Naive thymus-derived CD4-positive, alpha-beta T cell (primary cell): ENCODE results near the gene LTC4S. TPM values are rescaled to one million over a fixed set of nuclear protein-coding genes. Genes with fewer than 3 reads are reported as not detected.

Experiments used
- ATAC-seq: fragments of 150-1000 bp; cut with Tn5 transposase; 2 replicates; pipeline ENCODE4 v1.10.0; 2021; ENCODE audit warnings: mild to moderate bottlenecking, moderate library complexity
- CTCF ChIA-PET: fragments of 350-600 bp; sonication (Branson Sonifier 250); formaldehyde crosslinking; loops from one replicate; lab custom pipeline; 2021; ENCODE audit warnings: antibody characterized with exemption; lab: Charles Lee
- POLR2A ChIA-PET: fragments of 350-600 bp; sonication (Branson Sonifier 250); formaldehyde crosslinking; loops from one replicate; lab custom pipeline; 2021; ENCODE audit warnings: antibody characterized with exemption, inconsistent platforms; lab: Charles Lee
- DNase-seq, 9 donors: peaks; one replicate each; pipeline versions ENCODE4 v3.0.0 to v3.0.0-alpha.2; 2020 to 2022; ENCODE audit warnings: mixed read lengths in 1 of 9
- H3K27ac ChIP-seq: one replicate; pipeline ENCODE4 v1.7.0; 2013; ENCODE audit warnings: mild to moderate bottlenecking, low read depth, low read length, moderate library complexity
- H3K27me3 ChIP-seq, 2 donors: one replicate each; pipeline ENCODE4 v1.7.0; 2013; ENCODE audit warnings: low read length in 2 of 2, mild to moderate bottlenecking in 2 of 2, moderate library complexity in 2 of 2; ENCODE audit not compliant: control insufficient read depth in 2 of 2, insufficient read depth in 2 of 2
- H3K36me3 ChIP-seq, 3 experiments: 1 replicate in 2 of 3; 2 replicates in 1 of 3; pipeline ENCODE4 v1.7.0; 2013; ENCODE audit warnings: low read length in 3 of 3, mild to moderate bottlenecking in 3 of 3, moderate library complexity in 1 of 3; ENCODE audit not compliant: insufficient read depth in 3 of 3, control insufficient read depth in 2 of 3
- H3K4me1 ChIP-seq, 2 donors: one replicate each; pipeline ENCODE4 v1.7.0; 2013; ENCODE audit warnings: low read length in 2 of 2, mild to moderate bottlenecking in 2 of 2, moderate library complexity in 1 of 2; ENCODE audit not compliant: control insufficient read depth in 2 of 2, insufficient read depth in 2 of 2
- H3K4me3 ChIP-seq: 2 replicates; pipeline ENCODE4 v1.7.0; 2013; ENCODE audit warnings: mild to moderate bottlenecking, low read length
- H3K9me3 ChIP-seq, 3 experiments: 1 replicate in 2 of 3; 2 replicates in 1 of 3; pipeline ENCODE4 v1.7.0; 2013; ENCODE audit warnings: low read length in 3 of 3; ENCODE audit not compliant: control insufficient read depth in 2 of 3
- H3K27ac Mint-ChIP-seq, 9 donors: one replicate each; pipeline ENCODE4 v1.8.0; 2020 to 2022; ENCODE audit warnings: mixed read lengths in 9 of 9, mild to moderate bottlenecking in 8 of 9, moderate library complexity in 5 of 9, inconsistent platforms in 2 of 9
- H3K27me3 Mint-ChIP-seq, 5 donors: one replicate each; pipeline ENCODE4 v1.8.0; 2021 to 2022; ENCODE audit warnings: mixed read lengths in 5 of 5, mild to moderate bottlenecking in 1 of 5
- H3K36me3 Mint-ChIP-seq, 5 donors: one replicate each; pipeline ENCODE4 v1.8.0; 2020 to 2022; ENCODE audit warnings: mixed read lengths in 5 of 5, mild to moderate bottlenecking in 3 of 5, inconsistent platforms in 1 of 5
- H3K4me1 Mint-ChIP-seq, 7 donors: one replicate each; pipeline ENCODE4 v1.8.0; 2020 to 2022; ENCODE audit warnings: mixed read lengths in 7 of 7, mild to moderate bottlenecking in 3 of 7, inconsistent platforms in 1 of 7
- H3K4me3 Mint-ChIP-seq, 10 donors: one replicate each; pipeline ENCODE4 v1.8.0; 2020 to 2022; ENCODE audit warnings: mild to moderate bottlenecking in 10 of 10, mixed read lengths in 10 of 10, moderate library complexity in 6 of 10, inconsistent platforms in 2 of 10
- H3K9me3 Mint-ChIP-seq, 11 donors: one replicate each; pipeline ENCODE4 v1.8.0; 2020 to 2022; ENCODE audit warnings: mixed read lengths in 11 of 11, mild to moderate bottlenecking in 4 of 11, inconsistent platforms in 1 of 11, moderate library complexity in 1 of 11
- intact Hi-C, 2 donors: fragments of 100-400 bp; cut with micrococcal nuclease; formaldehyde crosslinking; loops; one replicate each; pipeline ENCODE4 v1.15.1; 2023
- polyA plus RNA-seq, 2 donors: library from polyadenylated mRNA; unstranded; fragments of 300-500 nt; fragmentation: Illumina TruSeq; gene quantifications; one replicate each; pipeline ENCODE4 v1.2.3, GENCODE V29; 2021
- total RNA-seq, 6 experiments: library from RNA in 5 of 6; stranded (reverse) in 5 of 6; gene quantifications; 1 replicate in 5 of 6; 2 replicates in 1 of 6; pipeline ENCODE4 v1.2.3 and lab custom pipeline; 2021 to 2026

LTC4S gene
- total and polyA plus RNA-seq, 7 experiments from 2014 or later: 0.97 to 8.1 (median 4.9) TPM

DNA sequence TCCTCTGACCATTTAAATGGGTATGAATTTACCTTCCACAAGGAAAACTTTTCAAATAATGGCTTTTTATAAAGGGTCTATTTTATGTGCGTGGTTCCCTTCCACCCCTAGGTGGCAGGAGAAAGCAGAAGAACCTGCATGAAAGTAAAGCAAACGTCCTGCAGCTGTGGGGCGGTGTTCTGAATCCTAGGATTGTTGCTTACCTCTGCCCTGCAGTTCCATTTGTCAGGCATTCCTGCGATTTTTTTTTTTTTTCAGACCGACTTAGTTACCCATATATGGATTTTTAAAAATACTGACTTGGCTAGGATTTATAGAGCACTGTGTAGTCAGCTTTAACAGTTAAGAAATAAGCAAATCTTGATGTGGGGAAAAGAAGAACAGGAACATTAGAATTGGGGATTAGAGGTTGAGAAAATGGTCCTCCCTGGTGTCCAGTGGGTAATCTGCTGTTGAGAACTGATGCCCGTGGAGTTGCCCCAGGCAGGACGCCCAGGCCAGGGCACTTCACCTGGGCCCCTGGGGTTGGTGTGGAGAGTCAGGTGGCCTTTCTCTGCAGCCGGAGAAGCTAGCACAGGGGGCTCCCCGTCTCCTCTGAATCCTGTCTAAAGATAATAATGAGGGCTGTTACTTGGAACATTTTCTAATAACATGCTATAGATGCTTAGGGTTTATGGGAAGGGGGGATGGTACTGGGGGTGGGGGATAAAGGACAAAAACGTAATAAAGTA lies 30.4 kb upstream of the LTC4S start:
- peaks cover 7 to 13% of the 10 kb centered on the region in 2 donors for H3K4me1 ChIP-seq
- H3K9me3 ChIP-seq: no peaks in the 10 kb centered on the region
- peak in 8 of 9 donors; percentile 32 to 64 (median 51) for DNase-seq

DNA sequence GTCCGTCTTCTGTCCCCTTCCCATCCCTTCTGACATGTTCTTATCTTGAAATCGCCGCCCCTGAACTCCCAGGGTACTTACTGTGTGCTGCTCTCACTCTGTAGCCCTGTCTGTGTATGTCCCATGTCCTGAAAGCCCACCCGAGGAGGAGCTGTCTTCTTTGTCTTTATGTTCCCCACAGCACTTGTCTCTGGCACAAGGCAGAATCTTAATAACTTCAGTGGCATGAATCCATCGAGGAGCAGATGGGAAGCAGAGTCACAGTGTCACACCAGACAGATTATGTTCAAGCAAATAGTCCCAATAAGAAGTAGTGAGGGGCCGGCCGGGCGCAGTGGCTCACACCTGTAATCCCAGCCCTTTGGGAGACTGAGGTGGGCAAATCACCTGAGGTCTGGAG lies 29.7 kb upstream of the LTC4S start:
- ChIA-PET POLR2A (interaction anchor here (1.4 to 1.8 kb wide), 3 partner anchors 30 to 141 kb away, joined by 4 to 6 read pairs (median 4); partner anchors contain the start of genes HNRNPH1 and LTC4S), CTCF (interaction anchor here (0.6 to 2.8 kb wide), 3 partner anchors 10 to 32 kb away, joined by 3 to 36 read pairs (median 4); partner anchors contain the start of gene LTC4S)
- H3K4me1 Mint-ChIP-seq: peaks cover 46 to 68% (median 54%) of the 10 kb centered on the region in 7 donors
- Histone ChIP-seq H3K4me1 (peaks cover 7 to 13% of the 10 kb centered on the region in 2 donors), H3K36me3 (peaks cover 0 to 41% (median 13%) of the 10 kb centered on the region in 3 experiments), H3K9me3 (no peaks in the 10 kb centered on the region), H3K27ac (no peak overlapping the region), H3K27me3 (no peaks in the 10 kb centered on the region), H3K4me3 (no peak overlapping the region)
- no peaks in the 10 kb centered on the region for H3K27me3 Mint-ChIP-seq
- H3K36me3 Mint-ChIP-seq: peaks cover 0 to 12% (median under 1%) of the 10 kb centered on the region in 5 donors
- no peak overlapping the region for H3K27ac Mint-ChIP-seq
- intact Hi-C loops: no loop called here
- H3K9me3 Mint-ChIP-seq: no peaks in the 10 kb centered on the region
- no peak for ATAC-seq
- no peak overlapping the region for H3K4me3 Mint-ChIP-seq
- DNase-seq: no peak

More for the DNA sequence above, 30.4 kb upstream of the LTC4S start:
- H3K4me3 ChIP-seq: no peak overlapping the region
- H3K36me3 ChIP-seq: peaks cover 0 to 34% (median 13%) of the 10 kb centered on the region in 3 experiments
- no peaks in the 10 kb centered on the region for H3K27me3 ChIP-seq
- peaks cover 0 to 11% (median 0%) of the 10 kb centered on the region in 5 donors for H3K36me3 Mint-ChIP-seq
- ChIA-PET POLR2A (interaction anchor here (0.6 to 1.8 kb wide), 10 partner anchors 21 to 140 kb away, joined by 3 to 7 read pairs (median 4); partner anchors contain the start of genes HNRNPH1 and LTC4S), CTCF (interaction anchor here (0.6 to 2.8 kb wide), 12 partner anchors 9 to 327 kb away, joined by 3 to 36 read pairs (median 4); partner anchors contain the start of gene LTC4S)
- peak overlapping the region in 6 of 9 donors; percentile 10 to 90 (median 49) for H3K27ac Mint-ChIP-seq
- H3K27ac ChIP-seq: no peak overlapping the region
- H3K4me1 Mint-ChIP-seq: peaks cover 48 to 70% (median 57%) of the 10 kb centered on the region in 7 donors
- H3K27me3 Mint-ChIP-seq: no peaks in the 10 kb centered on the region
- H3K4me3 Mint-ChIP-seq: peak overlapping the region in 2 of 10 donors; percentile 12 to 29
- intact Hi-C loops: loop anchor here (1.0 to 2.0 kb wide), 8 partner anchors 31 to 145 kb away; partner anchors contain the start of genes MAML1 (in 2 of the 2), MRNIP (in 2 of the 2) and CANX (in 1 of the 2)
- no peaks in the 10 kb centered on the region for H3K9me3 Mint-ChIP-seq
- ATAC-seq: peak; percentile 75

DNA sequence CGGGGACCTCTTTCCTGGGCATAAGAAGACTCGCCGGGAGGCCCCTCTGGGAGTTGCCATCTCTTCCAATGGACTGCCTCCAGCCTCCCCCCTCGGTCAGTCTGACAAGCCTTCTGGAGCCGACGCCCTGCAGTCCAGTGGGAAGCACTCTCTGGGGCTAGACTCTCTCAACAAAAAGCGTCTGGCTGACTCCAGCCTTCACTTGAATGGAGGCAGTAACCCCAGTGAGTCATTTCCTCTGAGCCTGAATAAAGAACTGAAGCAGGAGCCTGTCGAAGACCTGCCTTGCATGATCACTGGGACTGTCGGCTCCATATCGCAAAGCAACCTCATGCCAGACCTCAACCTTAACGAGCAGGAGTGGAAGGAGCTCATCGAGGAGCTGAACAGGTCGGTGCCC lies 28.4 kb upstream of the LTC4S start:
- H3K36me3 ChIP-seq: peaks cover 0 to 52% (median 13%) of the 10 kb centered on the region in 3 experiments
- ATAC-seq (peak; percentile 39), DNase-seq (no peak)
- H3K4me3 ChIP-seq: no peak overlapping the region
- Mint-ChIP-seq H3K4me1 (peaks cover 34 to 54% (median 41%) of the 10 kb centered on the region in 7 donors), H3K27me3 (no peaks in the 10 kb centered on the region), H3K27ac (peak overlapping the region in 1 of 9 donors; percentile 42), H3K36me3 (peaks cover 0 to 19% (median 4%) of the 10 kb centered on the region in 5 donors), H3K9me3 (no peaks in the 10 kb centered on the region), H3K4me3 (no peak overlapping the region)
- intact Hi-C loops: no loop called here
- POLR2A ChIA-PET: interaction anchor here (1.1 kb wide), 1 partner anchor 106 kb away, joined by 3 read pairs; no protein-coding TSS in a partner anchor
- no peak overlapping the region for H3K27ac ChIP-seq
- H3K9me3 ChIP-seq: no peaks in the 10 kb centered on the region
- CTCF ChIA-PET: interaction anchor here (0.6 kb wide), 1 partner anchor 102 kb away, joined by 4 read pairs; no protein-coding TSS in a partner anchor
- H3K27me3 ChIP-seq: no peaks in the 10 kb centered on the region
- H3K4me1 ChIP-seq: peaks cover 7 to 13% of the 10 kb centered on the region in 2 donors

DNA sequence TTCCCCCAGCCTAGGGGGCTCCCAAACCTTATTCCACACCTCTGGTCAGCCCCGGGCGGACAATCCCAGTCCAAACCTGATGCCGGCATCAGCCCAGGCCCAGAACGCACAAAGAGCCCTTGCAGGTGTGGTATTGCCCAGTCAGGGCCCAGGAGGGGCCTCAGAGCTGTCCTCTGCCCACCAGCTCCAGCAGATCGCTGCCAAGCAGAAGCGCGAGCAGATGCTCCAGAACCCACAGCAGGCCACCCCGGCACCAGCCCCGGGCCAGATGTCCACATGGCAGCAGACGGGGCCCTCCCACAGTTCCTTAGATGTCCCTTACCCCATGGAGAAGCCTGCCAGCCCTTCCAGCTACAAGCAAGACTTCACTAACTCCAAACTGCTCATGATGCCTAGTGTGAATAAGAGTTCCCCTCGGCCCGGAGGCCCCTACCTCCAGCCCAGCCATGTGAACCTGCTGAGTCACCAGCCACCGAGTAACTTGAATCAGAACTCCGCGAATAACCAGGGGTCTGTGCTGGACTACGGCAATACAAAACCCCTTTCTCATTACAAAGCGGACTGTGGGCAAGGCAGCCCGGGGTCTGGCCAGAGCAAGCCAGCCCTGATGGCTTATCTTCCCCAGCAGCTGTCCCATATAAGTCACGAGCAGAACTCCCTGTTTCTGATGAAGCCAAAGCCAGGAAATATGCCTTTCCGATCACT lies 27.6 kb upstream of the LTC4S start:
- Mint-ChIP-seq H3K9me3 (no peaks in the 10 kb centered on the region), H3K27me3 (no peaks in the 10 kb centered on the region), H3K27ac (no peak overlapping the region), H3K4me3 (no peak overlapping the region), H3K4me1 (peaks cover 31 to 48% (median 37%) of the 10 kb centered on the region in 7 donors), H3K36me3 (peaks cover 0 to 23% (median 4%) of the 10 kb centered on the region in 5 donors)
- intact Hi-C loops: no loop called here
- ChIA-PET CTCF (interaction anchor here (0.8 kb wide), 1 partner anchor 382 kb away, joined by 4 read pairs; no protein-coding TSS in a partner anchor), POLR2A (interaction anchor here (0.6 to 1.1 kb wide), 3 partner anchors 17 to 204 kb away, joined by 3 to 4 read pairs (median 3); no protein-coding TSS in a partner anchor)
- Histone ChIP-seq H3K36me3 (peaks cover 5 to 59% (median 13%) of the 10 kb centered on the region in 3 experiments), H3K27me3 (no peaks in the 10 kb centered on the region), H3K27ac (no peak overlapping the region), H3K4me1 (peaks cover 7 to 13% of the 10 kb centered on the region in 2 donors), H3K4me3 (no peak overlapping the region), H3K9me3 (no peaks in the 10 kb centered on the region)
- ATAC-seq (no peak), DNase-seq (no peak)

DNA sequence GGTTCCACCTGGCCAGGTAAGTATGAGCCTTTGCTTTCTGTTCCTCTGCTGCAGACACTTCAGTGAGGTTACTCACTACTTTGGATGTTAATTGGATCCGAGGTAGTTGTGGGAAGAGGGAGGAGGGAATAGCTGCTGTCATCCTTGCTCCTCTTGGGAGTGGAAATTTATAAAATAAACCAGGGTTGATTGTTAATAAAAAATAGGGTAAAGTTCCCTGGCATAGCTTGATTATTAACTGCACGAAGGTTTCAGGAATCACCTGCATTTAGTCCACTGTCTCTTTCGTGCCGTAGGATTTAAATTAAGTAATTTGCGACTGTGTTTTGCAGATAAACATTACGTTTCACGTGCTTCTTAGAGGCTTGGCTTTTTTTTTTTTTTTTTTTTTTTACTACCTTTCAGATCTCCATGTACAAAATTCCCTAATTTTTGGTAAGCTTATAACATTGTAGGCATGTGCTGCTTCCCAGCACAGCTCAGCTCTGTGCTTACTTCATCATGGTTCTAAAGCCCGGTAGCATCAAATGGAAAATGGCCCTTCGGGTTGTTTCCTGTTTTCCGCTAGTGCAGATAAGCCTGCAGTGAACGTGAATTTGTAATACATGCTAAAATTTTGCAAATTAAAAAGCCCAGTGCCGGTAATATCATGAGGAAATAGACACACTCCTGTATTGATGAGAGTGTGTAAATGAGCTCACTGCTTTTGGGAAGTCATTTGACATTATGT lies 26.9 kb upstream of the LTC4S start:
- Histone ChIP-seq H3K4me3 (no peak overlapping the region), H3K36me3 (peaks cover 12 to 66% (median 13%) of the 10 kb centered on the region in 3 experiments), H3K9me3 (no peaks in the 10 kb centered on the region), H3K27me3 (no peaks in the 10 kb centered on the region), H3K4me1 (peaks cover 7 to 9% of the 10 kb centered on the region in 2 donors), H3K27ac (no peak overlapping the region)
- no peaks in the 10 kb centered on the region for H3K27me3 Mint-ChIP-seq
- ChIA-PET POLR2A (interaction anchor here (0.6 to 1.6 kb wide), 4 partner anchors 17 to 205 kb away, joined by 3 to 4 read pairs (median 4); partner anchors contain the start of gene LTC4S), CTCF (interaction anchor here (0.8 kb wide), 1 partner anchor 381 kb away, joined by 4 read pairs; no protein-coding TSS in a partner anchor)
- DNase-seq (no peak), ATAC-seq (no peak)
- intact Hi-C loops: no loop called here
- no peaks in the 10 kb centered on the region for H3K9me3 Mint-ChIP-seq
- H3K4me3 Mint-ChIP-seq: no peak overlapping the region
- no peak overlapping the region for H3K27ac Mint-ChIP-seq
- H3K36me3 Mint-ChIP-seq: peaks cover 0 to 29% (median 8%) of the 10 kb centered on the region in 5 donors
- H3K4me1 Mint-ChIP-seq: peaks cover 26 to 41% (median 31%) of the 10 kb centered on the region in 7 donors
